Measurements from ENCODE around the gene ENPP5.

Gene ENPP5

GRCh38 chr6:46216879-46217278 lies 46.1 kb upstream of the ENPP5 start:
- no peaks in the 10 kb centered on the region for H3K27me3 ChIP-seq (ENCODE audit: insufficient read depth, poor library complexity, severe bottlenecking)
- no peak for DNase-seq (ENCODE audit: low spot score)
- no peak overlapping the region for H3K4me3 ChIP-seq (ENCODE audit: severe bottlenecking)
- H3K4me1 ChIP-seq (ENCODE audit: insufficient read depth, poor library complexity, severe bottlenecking) = no peaks in the 10 kb centered on the region
- no peak for TF ChIP-seq CTCF (IDR thresholded peaks at IDR 0.05; ENCODE audit: poor library complexity, severe bottlenecking)
- no peak overlapping the region for H3K27ac ChIP-seq (ENCODE audit: poor library complexity, severe bottlenecking)
- no peaks in the 10 kb centered on the region for H3K9me3 ChIP-seq (ENCODE audit: severe bottlenecking)
- no peak for ATAC-seq (ENCODE audit: low read depth)
- H3K36me3 ChIP-seq (ENCODE audit: low read depth) = no peaks in the 10 kb centered on the region

- no peaks in the 10 kb centered on the region for H3K27me3 ChIP-seq (ENCODE audit: insufficient read depth, poor library complexity, severe bottlenecking)
- ATAC-seq (ENCODE audit: low read depth) (no peak), DNase-seq (ENCODE audit: low spot score) (no peak)
- TF ChIP-seq CTCF (IDR thresholded peaks at IDR 0.05; ENCODE audit: poor library complexity, severe bottlenecking) = no peak
- no peaks in the 10 kb centered on the region for H3K36me3 ChIP-seq (ENCODE audit: low read depth)
- no peaks in the 10 kb centered on the region for H3K9me3 ChIP-seq (ENCODE audit: severe bottlenecking)
- no peaks in the 10 kb centered on the region for H3K4me1 ChIP-seq (ENCODE audit: insufficient read depth, poor library complexity, severe bottlenecking)
- H3K4me3 ChIP-seq (ENCODE audit: severe bottlenecking) = no peak overlapping the region
- H3K27ac ChIP-seq (ENCODE audit: poor library complexity, severe bottlenecking) = no peak overlapping the region
Observed at GRCh38 chr6:46215777-46216176, 45.0 kb upstream of the ENPP5 start.

- Histone ChIP-seq H3K27me3 (ENCODE audit: insufficient read depth, poor library complexity, severe bottlenecking) (no peaks in the 10 kb centered on the region), H3K4me3 (ENCODE audit: severe bottlenecking) (no peak overlapping the region), H3K36me3 (ENCODE audit: low read depth) (no peaks in the 10 kb centered on the region), H3K4me1 (ENCODE audit: insufficient read depth, poor library complexity, severe bottlenecking) (no peaks in the 10 kb centered on the region), H3K9me3 (ENCODE audit: severe bottlenecking) (no peaks in the 10 kb centered on the region), H3K27ac (ENCODE audit: poor library complexity, severe bottlenecking) (no peak overlapping the region)
- no peak for DNase-seq (ENCODE audit: low spot score)
- ATAC-seq (ENCODE audit: low read depth) = no peak
- TF ChIP-seq CTCF (IDR thresholded peaks at IDR 0.05; ENCODE audit: poor library complexity, severe bottlenecking) = no peak
Observed at GRCh38 chr6:46215213-46215612, 44.4 kb upstream of the ENPP5 start.

- no peak overlapping the region for H3K4me3 ChIP-seq (ENCODE audit: severe bottlenecking)
- no peaks in the 10 kb centered on the region for H3K27me3 ChIP-seq (ENCODE audit: insufficient read depth, poor library complexity, severe bottlenecking)
- no peak overlapping the region for H3K27ac ChIP-seq (ENCODE audit: poor library complexity, severe bottlenecking)
- no peaks in the 10 kb centered on the region for H3K9me3 ChIP-seq (ENCODE audit: severe bottlenecking)
- DNase-seq (ENCODE audit: low spot score) (no peak), ATAC-seq (ENCODE audit: low read depth) (no peak)
- no peak for TF ChIP-seq CTCF (IDR thresholded peaks at IDR 0.05; ENCODE audit: poor library complexity, severe bottlenecking)
- no peaks in the 10 kb centered on the region for H3K4me1 ChIP-seq (ENCODE audit: insufficient read depth, poor library complexity, severe bottlenecking)
- no peaks in the 10 kb centered on the region for H3K36me3 ChIP-seq (ENCODE audit: low read depth)
Observed at GRCh38 chr6:46211917-46212316, 41.1 kb upstream of the ENPP5 start.

- Histone ChIP-seq H3K9me3 (ENCODE audit: severe bottlenecking) (no peaks in the 10 kb centered on the region), H3K4me3 (ENCODE audit: severe bottlenecking) (no peak overlapping the region), H3K27me3 (ENCODE audit: insufficient read depth, poor library complexity, severe bottlenecking) (no peaks in the 10 kb centered on the region), H3K4me1 (ENCODE audit: insufficient read depth, poor library complexity, severe bottlenecking) (no peaks in the 10 kb centered on the region), H3K36me3 (ENCODE audit: low read depth) (no peaks in the 10 kb centered on the region), H3K27ac (ENCODE audit: poor library complexity, severe bottlenecking) (no peak overlapping the region)
- DNase-seq (ENCODE audit: low spot score) (no peak), ATAC-seq (ENCODE audit: low read depth) (no peak)
- no peak for TF ChIP-seq CTCF (IDR thresholded peaks at IDR 0.05; ENCODE audit: poor library complexity, severe bottlenecking)
Observed at GRCh38 chr6:46210294-46210693, 39.5 kb upstream of the ENPP5 start.

All from RWPE2 (cell line).